Adrenal gland (tissue), 5 donors: ENCODE results near the gene DENND2A.

ENCODE experiments used
- POLR2A ChIP-seq, 2 donors: fragments of 450-650 bp; IDR thresholded peaks; one replicate each; pipeline ENCODE4 v1.6.1; 2017; ENCODE audit warnings: antibody characterized with exemption in 2 of 2, mild to moderate bottlenecking in 2 of 2, moderate library complexity in 1 of 2
- TF ChIP-seq, protein P1 (sequence below), 6 experiments: fragments of 450-650 bp in 4 of 6; fragments of 200-600 bp in 2 of 6; sonication (generic) in 1 of 6; IDR thresholded peaks; 1 replicate in 5 of 6; 2 replicates in 1 of 6; pipeline versions ENCODE4 v1.5.1 to v1.8.0; 2016 to 2021; ENCODE audit warnings: antibody characterized with exemption in 6 of 6, mild to moderate bottlenecking in 2 of 6, moderate library complexity in 1 of 6
- donor health status: DM: no; HTN: no; CAD: no.

DNA sequence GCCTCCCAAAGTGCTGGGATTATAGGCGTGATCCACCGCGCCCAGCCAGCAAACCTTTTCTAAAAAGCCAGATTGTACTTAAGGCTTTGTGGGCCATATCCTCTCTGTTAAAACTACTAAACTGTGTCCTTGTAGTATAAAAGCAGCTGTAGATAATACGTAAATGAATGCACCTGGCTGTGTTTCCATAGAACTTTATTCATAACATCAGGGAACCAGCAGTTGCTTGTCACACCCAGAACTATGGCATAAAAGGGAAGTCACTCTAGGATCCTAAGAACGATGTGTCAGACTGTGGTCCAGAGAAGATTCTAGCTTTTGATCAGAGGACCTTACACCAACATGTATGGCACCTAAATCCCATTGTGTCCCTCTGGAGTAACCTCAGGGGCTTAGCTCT, 63.0 kb downstream of the DENND2A start:
- TF ChIP-seq, protein P1, sequence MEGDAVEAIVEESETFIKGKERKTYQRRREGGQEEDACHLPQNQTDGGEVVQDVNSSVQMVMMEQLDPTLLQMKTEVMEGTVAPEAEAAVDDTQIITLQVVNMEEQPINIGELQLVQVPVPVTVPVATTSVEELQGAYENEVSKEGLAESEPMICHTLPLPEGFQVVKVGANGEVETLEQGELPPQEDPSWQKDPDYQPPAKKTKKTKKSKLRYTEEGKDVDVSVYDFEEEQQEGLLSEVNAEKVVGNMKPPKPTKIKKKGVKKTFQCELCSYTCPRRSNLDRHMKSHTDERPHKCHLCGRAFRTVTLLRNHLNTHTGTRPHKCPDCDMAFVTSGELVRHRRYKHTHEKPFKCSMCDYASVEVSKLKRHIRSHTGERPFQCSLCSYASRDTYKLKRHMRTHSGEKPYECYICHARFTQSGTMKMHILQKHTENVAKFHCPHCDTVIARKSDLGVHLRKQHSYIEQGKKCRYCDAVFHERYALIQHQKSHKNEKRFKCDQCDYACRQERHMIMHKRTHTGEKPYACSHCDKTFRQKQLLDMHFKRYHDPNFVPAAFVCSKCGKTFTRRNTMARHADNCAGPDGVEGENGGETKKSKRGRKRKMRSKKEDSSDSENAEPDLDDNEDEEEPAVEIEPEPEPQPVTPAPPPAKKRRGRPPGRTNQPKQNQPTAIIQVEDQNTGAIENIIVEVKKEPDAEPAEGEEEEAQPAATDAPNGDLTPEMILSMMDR (IDR thresholded peaks at IDR 0.05) = no peak
- no peak for TF ChIP-seq POLR2A (IDR thresholded peaks at IDR 0.05)
